H9 (cell line): Measurements from ENCODE around the gene FGF12. TPM values are rescaled to one million over a fixed set of nuclear protein-coding genes. Genes with fewer than 3 reads are reported as not detected.

ENCODE experiments used
- DNase-seq: peaks from one replicate; pipeline ENCODE4 v3.0.0-alpha.2; 2017
- H2AFZ ChIP-seq: one replicate; pipeline ENCODE4 v1.6.1; 2013; ENCODE audit warnings: mild to moderate bottlenecking, low read length, control low read depth, moderate library complexity
- H2AK5ac ChIP-seq: 2 replicates; pipeline ENCODE4 v1.6.1; 2013; ENCODE audit warnings: low read length, control low read depth, mixed read lengths; ENCODE audit not compliant: insufficient read length
- H2BK120ac ChIP-seq: one replicate; pipeline ENCODE4 v1.6.1; 2013; ENCODE audit warnings: low read depth, mild to moderate bottlenecking, low read length, control low read depth, inconsistent platforms; ENCODE audit not compliant: poor library complexity, severe bottlenecking
- H2BK12ac ChIP-seq: 2 replicates; pipeline ENCODE4 v1.6.1; 2013; ENCODE audit warnings: low read length, control low read depth, mixed read lengths, low read depth; ENCODE audit not compliant: insufficient read length
- H2BK15ac ChIP-seq: 2 replicates; pipeline ENCODE4 v1.6.1; 2013; ENCODE audit warnings: low read depth, low read length, control low read depth
- H2BK20ac ChIP-seq: one replicate; pipeline ENCODE4 v1.6.1; 2013; ENCODE audit warnings: low read depth, mild to moderate bottlenecking, low read length, control low read depth, inconsistent platforms; ENCODE audit not compliant: poor library complexity, severe bottlenecking
- H2BK5ac ChIP-seq: 2 replicates; pipeline ENCODE4 v1.6.1; 2013; ENCODE audit warnings: low read length, control low read depth, mixed read lengths; ENCODE audit not compliant: insufficient read length
- H3K14ac ChIP-seq: 2 replicates; pipeline ENCODE4 v1.6.1; 2013; ENCODE audit warnings: low read length, control low read depth; ENCODE audit not compliant: insufficient read depth
- H3K18ac ChIP-seq: 2 replicates; pipeline ENCODE4 v1.6.1; 2013; ENCODE audit warnings: low read depth, mild to moderate bottlenecking, mixed read lengths, low read length, control low read depth; ENCODE audit not compliant: insufficient read length
- H3K23ac ChIP-seq: 2 replicates; pipeline ENCODE4 v1.6.1; 2013; ENCODE audit warnings: low read length, control low read depth, mixed read lengths, low read depth; ENCODE audit not compliant: insufficient read length
- H3K23me2 ChIP-seq: 2 replicates; pipeline ENCODE4 v1.6.1; 2013; ENCODE audit warnings: low read depth, mild to moderate bottlenecking, mixed read lengths, low read length, control low read depth; ENCODE audit not compliant: insufficient read length, poor library complexity, severe bottlenecking
- H3K27ac ChIP-seq: 2 replicates; pipeline ENCODE4 v1.5.1; 2013; ENCODE audit warnings: low read length, control low read depth, mixed read lengths, low read depth; ENCODE audit not compliant: insufficient read length
- H3K27me3 ChIP-seq: 2 replicates; pipeline ENCODE4 v1.6.1; 2013; ENCODE audit warnings: low read length, control low read depth, inconsistent platforms; ENCODE audit not compliant: insufficient read depth
- H3K4ac ChIP-seq: 2 replicates; pipeline ENCODE4 v1.6.1; 2013; ENCODE audit warnings: low read depth, mild to moderate bottlenecking, control low read depth, inconsistent platforms, low read length, moderate library complexity
- H3K4me1 ChIP-seq: 2 replicates; pipeline ENCODE4 v1.6.1; 2013; ENCODE audit warnings: low read length, control low read depth, inconsistent platforms; ENCODE audit not compliant: insufficient read depth
- H3K4me2 ChIP-seq: 2 replicates; pipeline ENCODE4 v1.6.1; 2013; ENCODE audit warnings: low read length, control low read depth, mixed read lengths; ENCODE audit not compliant: insufficient read length, insufficient read depth
- H3K56ac ChIP-seq: 2 replicates; pipeline ENCODE4 v1.6.1; 2013; ENCODE audit warnings: low read depth, mild to moderate bottlenecking, mixed read lengths, low read length, control low read depth; ENCODE audit not compliant: insufficient read length
- H3K79me1 ChIP-seq: 2 replicates; pipeline ENCODE4 v1.6.1; 2013; ENCODE audit warnings: low read depth, mild to moderate bottlenecking, moderate library complexity, low read length, control low read depth, inconsistent platforms; ENCODE audit not compliant: insufficient read depth, poor library complexity, severe bottlenecking
- H3K79me2 ChIP-seq: 2 replicates; pipeline ENCODE4 v1.6.1; 2013; ENCODE audit warnings: low read length, control low read depth, inconsistent platforms; ENCODE audit not compliant: insufficient read depth
- H3K9ac ChIP-seq: 2 replicates; pipeline ENCODE4 v1.6.1; 2013; ENCODE audit warnings: low read length, control low read depth, mixed read lengths; ENCODE audit not compliant: insufficient read length; ENCODE audit errors: extremely low read depth
- H3K9me3 ChIP-seq: one replicate; pipeline ENCODE4 v1.6.1; 2013; ENCODE audit warnings: low read depth, low read length, inconsistent platforms; ENCODE audit not compliant: control insufficient read depth
- H3T11ph ChIP-seq: one replicate; pipeline ENCODE4 v1.6.1; 2013; ENCODE audit warnings: mild to moderate bottlenecking, low read length, control low read depth, inconsistent platforms
- H4K20me1 ChIP-seq: one replicate; pipeline ENCODE4 v1.6.1; 2013; ENCODE audit not compliant: control insufficient read depth, insufficient read length, insufficient read depth
- H4K5ac ChIP-seq: 2 replicates; pipeline ENCODE4 v1.6.1; 2013; ENCODE audit warnings: low read depth, mild to moderate bottlenecking, mixed read lengths, low read length, control low read depth; ENCODE audit not compliant: insufficient read length
- H4K8ac ChIP-seq: replicated peaks from 2 replicates; pipeline ENCODE4 v1.6.1; 2013; ENCODE audit warnings: low read length, control low read depth, mixed read lengths, low read depth; ENCODE audit not compliant: insufficient read length
- H4K91ac ChIP-seq: 2 replicates; pipeline ENCODE4 v1.6.1; 2013; ENCODE audit warnings: low read depth, mild to moderate bottlenecking, moderate library complexity, mixed read lengths, low read length, control low read depth; ENCODE audit not compliant: insufficient read length
- H3K27ac Mint-ChIP-seq, 3 experiments: 2 replicates in 2 of 3; 3 replicates in 1 of 3; pipeline ENCODE4 v1.8.0; 2020 to 2021; ENCODE audit warnings: mixed read lengths in 3 of 3, mild to moderate bottlenecking in 1 of 3, moderate library complexity in 1 of 3
- H3K27me3 Mint-ChIP-seq: 2 replicates; pipeline ENCODE4 v1.8.0; 2021; ENCODE audit warnings: low read depth, mild to moderate bottlenecking, moderate library complexity, mixed read lengths
- H3K36me3 Mint-ChIP-seq, 3 experiments: 2 replicates in 2 of 3; 3 replicates in 1 of 3; pipeline ENCODE4 v1.8.0; 2020 to 2021; ENCODE audit warnings: low read depth in 3 of 3, mixed read lengths in 3 of 3; ENCODE audit not compliant: insufficient read depth in 1 of 3
- H3K4me1 Mint-ChIP-seq, 2 experiments: 2 replicates each; pipeline ENCODE4 v1.8.0; 2020; ENCODE audit warnings: mixed read lengths in 2 of 2
- H3K4me3 Mint-ChIP-seq, 2 experiments: 2 replicates in 1 of 2; 3 replicates in 1 of 2; pipeline ENCODE4 v1.8.0; 2020 to 2021; ENCODE audit warnings: mild to moderate bottlenecking in 2 of 2, mixed read lengths in 2 of 2, moderate library complexity in 1 of 2
- H3K9me3 Mint-ChIP-seq, 2 experiments: 2 replicates in 1 of 2; 3 replicates in 1 of 2; pipeline ENCODE4 v1.8.0; 2020; ENCODE audit warnings: mild to moderate bottlenecking in 2 of 2, mixed read lengths in 2 of 2, moderate library complexity in 1 of 2
- CTCF ChIP-seq: fragments of 200-600 bp; sonication (generic); conservative IDR thresholded peaks from 3 replicates; pipeline ENCODE4 v1.8.0; 2021; ENCODE audit warnings: antibody characterized with exemption, mild to moderate bottlenecking
- WGBS: extraction: QIAGEN DNeasy Blood & Tissue Kit; methylation state at CpG from one replicate; pipeline ENCODE4 v1.1.7; 2013; ENCODE audit warnings: missing lambda C conversion rate, low lambda C conversion rate, mixed read lengths; ENCODE audit not compliant: insufficient read length; ENCODE audit errors: extremely low coverage; 5-methylcytosine and 5-hydroxymethylcytosine counted together
- total RNA-seq: library from RNA; stranded (reverse); gene quantifications from 2 replicates; pipeline ENCODE4 v1.2.1, GENCODE V29; 2021

The FGF12 gene
- total RNA-seq, 1 experiment from 2014 or later: 5.6 TPM

- H3K9ac ChIP-seq: no peak overlapping the region
- no peak overlapping the region for H2BK15ac ChIP-seq
- H3K4me1 ChIP-seq: peaks cover 4% of the 10 kb centered on the region; the same call in 1 of the 2 replicates
- H4K91ac ChIP-seq: no peak overlapping the region
- no peak overlapping the region for H3K18ac ChIP-seq
- no peaks in the 10 kb centered on the region for H3K79me2 ChIP-seq
- H3T11ph ChIP-seq: no peak overlapping the region
- no peak overlapping the region for H3K56ac ChIP-seq
- Mint-ChIP-seq H3K27ac (no peak overlapping the region), H3K4me3 (no peak overlapping the region), H3K4me1 (peaks cover 4 to 7% of the 10 kb centered on the region in 2 experiments), H3K36me3 (no peaks in the 10 kb centered on the region), H3K9me3 (no peaks in the 10 kb centered on the region), H3K27me3 (no peaks in the 10 kb centered on the region)
- no peaks in the 10 kb centered on the region for H3K79me1 ChIP-seq
- no peak overlapping the region for H3K14ac ChIP-seq
- no peaks in the 10 kb centered on the region for H4K20me1 ChIP-seq
- no peaks in the 10 kb centered on the region for H3K9me3 ChIP-seq
- no peaks in the 10 kb centered on the region for H3K27me3 ChIP-seq
- H2BK5ac ChIP-seq: no peak overlapping the region
- no peak for DNase-seq
- H3K23ac ChIP-seq: no peak overlapping the region
- H3K23me2 ChIP-seq: no peaks in the 10 kb centered on the region
- H3K4ac ChIP-seq: no peak overlapping the region
- no peak for TF ChIP-seq CTCF
- no peak overlapping the region for H2AK5ac ChIP-seq
- H2BK12ac ChIP-seq: no peak overlapping the region
- H2AFZ ChIP-seq: no peak overlapping the region
- H3K27ac ChIP-seq: no peak overlapping the region
- H2BK120ac ChIP-seq: no peak overlapping the region
- no peak overlapping the region for H4K8ac ChIP-seq
- no peak overlapping the region for H3K4me2 ChIP-seq
- H4K5ac ChIP-seq: no peak overlapping the region
- H2BK20ac ChIP-seq: no peak overlapping the region
- WGBS: no CpG with 5 or more reads among the region's 3 CpGs
These were observed 424.1 kb downstream of the FGF12 start for GRCh38 chr3:192303235-192303634.
